Nephron progenitor cell (in vitro differentiated cells): ENCODE results near the gene DSTYK.

Source experiments
- DNase-seq: peaks from one replicate; pipeline ENCODE4 v3.0.0; 2021
- H3K27ac Mint-ChIP-seq: 2 replicates; pipeline ENCODE4 v1.8.0; 2021; ENCODE audit warnings: mild to moderate bottlenecking, moderate library complexity, mixed read lengths
- H3K27me3 Mint-ChIP-seq: 2 replicates; pipeline ENCODE4 v1.8.0; 2021; ENCODE audit warnings: mild to moderate bottlenecking, low read depth, mixed read lengths; ENCODE audit not compliant: poor library complexity
- H3K36me3 Mint-ChIP-seq: 2 replicates; pipeline ENCODE4 v1.8.0; 2021; ENCODE audit warnings: low read depth, mixed read lengths
- H3K4me1 Mint-ChIP-seq: 2 replicates; pipeline ENCODE4 v1.8.0; 2021; ENCODE audit warnings: mixed read lengths
- H3K4me3 Mint-ChIP-seq: 2 replicates; pipeline ENCODE4 v1.8.0; 2021; ENCODE audit warnings: mild to moderate bottlenecking, moderate library complexity, mixed read lengths
- H3K9me3 Mint-ChIP-seq: 2 replicates; pipeline ENCODE4 v1.8.0; 2021; ENCODE audit warnings: mild to moderate bottlenecking, moderate library complexity, mixed read lengths
- TF ChIP-seq, protein P1 (sequence below): fragments of 200-600 bp; sonication (generic); IDR thresholded peaks from 2 replicates; pipeline ENCODE4 v1.5.0; 2021; ENCODE audit warnings: antibody characterized with exemption

The DSTYK gene

DNA sequence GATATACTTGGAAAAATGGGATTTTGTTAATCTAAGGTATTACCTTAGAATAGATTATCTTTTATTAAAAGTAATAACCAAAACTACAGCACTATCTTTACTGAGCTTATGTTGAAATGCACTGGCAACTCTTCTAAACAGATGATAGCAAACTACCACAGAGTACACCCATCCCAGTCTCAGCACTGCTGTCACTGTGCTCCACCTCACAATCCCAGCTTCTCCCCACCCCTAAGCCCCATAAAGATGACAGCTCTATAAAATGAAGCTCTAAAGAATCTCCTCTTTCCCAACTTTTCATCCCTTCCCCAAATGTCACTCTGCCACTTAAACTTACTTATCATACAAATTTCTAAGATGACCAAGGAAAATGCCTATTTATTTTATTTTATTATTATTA lies 6.4 kb downstream of the DSTYK start:
- no peak overlapping the region for H3K4me3 Mint-ChIP-seq
- H3K36me3 Mint-ChIP-seq: no peaks in the 10 kb centered on the region
- H3K4me1 Mint-ChIP-seq: peaks cover 40% of the 10 kb centered on the region
- TF ChIP-seq, protein P1, sequence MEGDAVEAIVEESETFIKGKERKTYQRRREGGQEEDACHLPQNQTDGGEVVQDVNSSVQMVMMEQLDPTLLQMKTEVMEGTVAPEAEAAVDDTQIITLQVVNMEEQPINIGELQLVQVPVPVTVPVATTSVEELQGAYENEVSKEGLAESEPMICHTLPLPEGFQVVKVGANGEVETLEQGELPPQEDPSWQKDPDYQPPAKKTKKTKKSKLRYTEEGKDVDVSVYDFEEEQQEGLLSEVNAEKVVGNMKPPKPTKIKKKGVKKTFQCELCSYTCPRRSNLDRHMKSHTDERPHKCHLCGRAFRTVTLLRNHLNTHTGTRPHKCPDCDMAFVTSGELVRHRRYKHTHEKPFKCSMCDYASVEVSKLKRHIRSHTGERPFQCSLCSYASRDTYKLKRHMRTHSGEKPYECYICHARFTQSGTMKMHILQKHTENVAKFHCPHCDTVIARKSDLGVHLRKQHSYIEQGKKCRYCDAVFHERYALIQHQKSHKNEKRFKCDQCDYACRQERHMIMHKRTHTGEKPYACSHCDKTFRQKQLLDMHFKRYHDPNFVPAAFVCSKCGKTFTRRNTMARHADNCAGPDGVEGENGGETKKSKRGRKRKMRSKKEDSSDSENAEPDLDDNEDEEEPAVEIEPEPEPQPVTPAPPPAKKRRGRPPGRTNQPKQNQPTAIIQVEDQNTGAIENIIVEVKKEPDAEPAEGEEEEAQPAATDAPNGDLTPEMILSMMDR: no peak
- peaks cover 3% of the 10 kb centered on the region for H3K27me3 Mint-ChIP-seq
- H3K9me3 Mint-ChIP-seq: no peaks in the 10 kb centered on the region
- DNase-seq: no peak
- peak overlapping the region; percentile 50 for H3K27ac Mint-ChIP-seq

DNA sequence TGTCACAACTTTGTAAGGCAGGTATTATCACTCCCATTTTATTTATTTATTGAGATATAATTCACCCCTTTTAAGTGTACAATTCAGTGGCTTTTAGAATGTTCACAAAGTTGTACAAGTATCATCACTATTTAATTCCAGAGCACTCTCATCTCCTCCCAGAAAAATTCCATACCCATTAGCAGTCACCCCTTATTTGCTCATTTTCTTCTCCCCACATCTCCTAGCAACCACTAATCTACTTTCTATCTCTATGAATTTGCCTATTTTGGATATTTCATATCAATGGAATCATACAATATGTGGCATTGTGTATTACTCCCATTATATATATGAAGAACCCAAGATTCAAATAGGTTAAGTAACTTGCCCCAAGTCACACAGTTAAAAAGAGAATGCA lies 7.0 kb downstream of the DSTYK start:
- H3K4me3 Mint-ChIP-seq: no peak overlapping the region
- no peak for DNase-seq
- peak overlapping the region; percentile 90 for H3K27ac Mint-ChIP-seq
- peaks cover 40% of the 10 kb centered on the region for H3K4me1 Mint-ChIP-seq
- H3K36me3 Mint-ChIP-seq: no peaks in the 10 kb centered on the region
- peaks cover 3% of the 10 kb centered on the region for H3K27me3 Mint-ChIP-seq
- H3K9me3 Mint-ChIP-seq: no peaks in the 10 kb centered on the region
- TF ChIP-seq, protein P1: no peak

DNA sequence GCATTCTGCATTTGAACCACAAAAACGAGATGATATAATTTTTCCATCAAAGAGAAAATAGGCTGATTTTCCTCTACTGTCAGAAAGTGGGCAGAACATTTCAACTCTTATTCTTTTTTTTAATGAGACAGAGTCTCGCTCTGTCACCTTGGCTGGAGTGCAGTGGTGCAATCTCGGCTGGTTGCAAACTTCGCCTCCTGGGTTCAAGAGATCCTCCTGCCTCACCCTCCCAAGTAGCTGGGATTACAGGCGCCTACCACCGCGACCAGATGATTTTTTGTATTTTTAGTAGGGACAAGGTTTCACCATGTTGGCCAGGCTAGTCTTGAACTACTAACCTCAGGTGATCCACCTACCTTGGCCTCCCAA lies 11.6 kb downstream of the DSTYK start:
- Mint-ChIP-seq H3K36me3 (no peaks in the 10 kb centered on the region), H3K4me3 (no peak overlapping the region), H3K9me3 (no peaks in the 10 kb centered on the region), H3K27ac (peak overlapping the region; percentile 72), H3K27me3 (peaks cover 3% of the 10 kb centered on the region), H3K4me1 (peaks cover 60% of the 10 kb centered on the region)
- TF ChIP-seq, protein P1: no peak
- DNase-seq: no peak

DNA sequence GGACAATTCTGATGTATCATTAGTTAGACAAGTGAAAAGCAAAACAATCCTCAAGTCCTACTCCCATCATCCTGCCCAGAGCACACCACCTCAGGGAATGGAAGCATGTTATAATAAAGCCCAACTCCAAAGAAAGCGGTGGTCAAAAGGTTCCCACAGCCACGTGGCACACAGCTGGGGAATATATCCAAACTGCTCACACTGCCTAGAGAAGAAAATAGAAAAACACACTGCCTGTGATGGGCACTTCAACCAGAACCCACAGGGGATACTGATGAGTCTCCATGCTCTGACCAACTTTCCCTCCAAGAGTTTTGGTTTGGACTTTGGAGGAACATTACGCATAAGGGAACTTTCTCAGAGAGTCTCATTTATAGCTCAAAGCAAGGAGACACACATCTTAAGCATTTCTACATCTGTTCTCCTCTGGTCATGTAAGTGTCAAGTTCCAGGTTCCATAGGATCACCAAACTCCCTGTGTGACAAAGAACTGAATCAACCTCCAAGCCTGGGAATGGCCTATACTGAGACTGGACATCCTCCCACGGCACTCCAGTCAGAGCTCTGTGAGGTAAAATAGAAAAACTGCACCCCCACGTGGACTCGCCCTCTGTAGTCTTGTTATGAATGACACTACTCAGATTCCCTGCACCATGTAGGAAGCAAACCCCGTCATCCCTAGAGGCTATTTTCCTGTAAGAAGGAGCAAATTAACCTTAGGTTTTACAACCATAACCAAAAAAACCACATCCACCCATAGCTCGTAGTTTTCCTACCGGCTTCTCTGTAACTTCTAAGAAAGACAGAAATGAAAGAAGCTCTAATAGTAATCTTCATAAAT lies 12.2 kb downstream of the DSTYK start:
- Mint-ChIP-seq H3K4me3 (no peak overlapping the region), H3K27me3 (peaks cover 3% of the 10 kb centered on the region), H3K4me1 (peaks cover 54% of the 10 kb centered on the region), H3K27ac (peak overlapping the region; percentile 72), H3K9me3 (no peaks in the 10 kb centered on the region), H3K36me3 (no peaks in the 10 kb centered on the region)
- TF ChIP-seq, protein P1: no peak
- DNase-seq: no peak

DNA sequence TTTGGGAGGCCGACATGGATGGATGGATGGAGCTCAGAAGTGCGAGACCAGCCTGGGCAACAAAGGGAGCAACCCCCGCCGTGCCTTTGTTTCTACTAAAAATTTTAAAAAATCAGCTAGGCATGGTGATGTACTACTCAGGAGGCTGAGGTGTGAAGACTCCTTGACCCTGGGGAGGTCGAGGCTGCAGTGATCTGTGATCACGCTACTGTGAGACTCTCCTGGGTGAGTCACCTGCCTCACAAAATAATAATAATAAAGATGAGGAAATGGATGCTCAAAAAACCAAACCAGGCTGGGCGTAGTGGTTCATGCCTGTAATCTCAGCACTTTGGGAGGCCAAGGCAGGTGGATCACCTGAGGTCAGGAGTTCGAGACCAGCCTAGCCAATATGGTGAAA lies 19.2 kb downstream of the DSTYK start:
- TF ChIP-seq, protein P1: no peak
- H3K4me1 Mint-ChIP-seq: peaks cover 64% of the 10 kb centered on the region
- H3K4me3 Mint-ChIP-seq: no peak overlapping the region
- H3K9me3 Mint-ChIP-seq: no peaks in the 10 kb centered on the region
- peaks cover 6% of the 10 kb centered on the region for H3K36me3 Mint-ChIP-seq
- H3K27ac Mint-ChIP-seq: no peak overlapping the region
- H3K27me3 Mint-ChIP-seq: peaks cover 7% of the 10 kb centered on the region
- no peak for DNase-seq

DNA sequence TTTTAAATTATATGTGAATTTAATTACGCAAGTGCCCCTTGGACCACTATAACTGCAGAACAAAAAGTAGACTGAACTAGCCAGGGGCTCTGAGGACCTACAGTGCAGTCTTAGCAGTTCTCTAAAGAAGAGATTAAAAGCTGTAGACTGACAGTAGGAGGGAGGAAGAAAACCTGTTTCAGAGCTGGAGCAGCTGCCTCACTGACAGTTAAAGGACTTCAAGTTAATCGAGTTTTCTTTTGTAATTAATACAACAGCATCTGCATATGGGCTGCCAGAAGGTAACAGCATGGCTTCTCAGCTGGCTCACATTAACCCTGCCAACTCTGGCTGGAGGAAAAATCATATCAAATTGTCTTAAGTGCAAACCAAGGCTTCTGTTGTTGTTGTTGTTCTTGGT lies 19.9 kb downstream of the DSTYK start:
- H3K36me3 Mint-ChIP-seq: peaks cover 13% of the 10 kb centered on the region

More for the DNA sequence above, 19.9 kb downstream of the DSTYK start:
- DNase-seq: no peak
- TF ChIP-seq, protein P1: no peak
- Mint-ChIP-seq H3K4me1 (peaks cover 58% of the 10 kb centered on the region), H3K27ac (no peak overlapping the region), H3K27me3 (peaks cover 7% of the 10 kb centered on the region), H3K4me3 (no peak overlapping the region), H3K9me3 (no peaks in the 10 kb centered on the region)
